ENCODE data around the gene PHIP. TPM values are rescaled to one million over a fixed set of nuclear protein-coding genes. Genes with fewer than 3 reads are reported as not detected.

The PHIP gene
- total and polyA plus RNA-seq, 9 of the 15 experiments (the other 6 are each of a cell fraction or from before 2014, with no cell fraction given) = 8.1 to 36.3 (median 16.5) TPM

- intact Hi-C loops (cut with micrococcal nuclease) (no loop called here), in situ Hi-C loops (cut with MboI) (no loop called here)
- no peak overlapping the region for H3K9ac ChIP-seq (ENCODE audit: insufficient read depth in 1 of 2, low read depth in 2 of 2, low read length in 2 of 2)
- TF ChIP-seq TCF7L2 (IDR thresholded peaks at IDR 0.05; ENCODE audit: low read depth, low read length) (no peak), ZNF668 (CRISPR knock-in tag; IDR thresholded peaks at IDR 0.05) (no peak), ZNF551 (CRISPR knock-in tag; IDR thresholded peaks at IDR 0.05) (no peak), CHD1 (IDR thresholded peaks at IDR 0.05; ENCODE audit: low read length) (no peak), PKNOX1 (IDR thresholded peaks at IDR 0.05) (no peak), ZFP30 (CRISPR knock-in tag; IDR thresholded peaks at IDR 0.05; ENCODE audit: borderline replicate concordance) (no peak), TEAD2 (tag; IDR thresholded peaks at IDR 0.05) (no peak)
- H3K9me1 ChIP-seq (ENCODE audit: control insufficient read depth, insufficient read depth, low read length) = no peaks in the 10 kb centered on the region
- ChIA-PET CTCF (ENCODE audit: low intra/inter-chr PET ratio) (no interaction called here), POLR2A (no interaction called here)
- DNase-seq (ENCODE audit: extremely low read depth in 1 of 4, low spot score in 3 of 4) = peak in 1 of 4 experiments; percentile 2
- no peaks in the 10 kb centered on the region for H3K9me3 ChIP-seq (replicated peaks; ENCODE audit: control insufficient read depth, insufficient read depth, low read depth, low read length)
- H2AFZ ChIP-seq (ENCODE audit: low read depth, low read length) = no peak overlapping the region
- no peak overlapping the region for H3K4me2 ChIP-seq (ENCODE audit: insufficient read depth, low read length)
- 11% methylated on average over 9 of the region's 9 CpGs for WGBS (ENCODE audit: insufficient coverage, low coverage, missing lambda C conversion rate)
- H4K20me1 ChIP-seq (replicated peaks; ENCODE audit: control insufficient read depth, insufficient read depth, low read length) = no peaks in the 10 kb centered on the region
- no peak overlapping the region for H3K4me3 ChIP-seq
- no peak for ATAC-seq
- BruUV-seq (replicated peaks) = no TSS peak
- peaks cover 0 to 6% of the 10 kb centered on the region in 2 experiments; a peak in 1 of 5 replicates for H3K27me3 ChIP-seq (ENCODE audit: control insufficient read depth in 2 of 2, insufficient read depth in 2 of 2, low read length in 2 of 2)
- peaks cover 0 to 7% of the 10 kb centered on the region in 2 experiments; a peak in 1 of 5 replicates for H3K4me1 ChIP-seq (replicated peaks in 1 of 2; ENCODE audit: control insufficient read depth in 2 of 2, insufficient read depth in 2 of 2, low read length in 2 of 2)
- no peak for FAIRE-seq
- H3K79me2 ChIP-seq (ENCODE audit: control insufficient read depth, insufficient read depth, low read length) = no peaks in the 10 kb centered on the region
- no peak overlapping the region for H3K27ac ChIP-seq (ENCODE audit: extremely low read depth, low read depth, low read length)
- no peaks in the 10 kb centered on the region for H3K36me3 ChIP-seq (ENCODE audit: control insufficient read depth, insufficient read depth, low read length)
Measured at GRCh38 chr6:78911218-78911940, 166.7 kb downstream of the PHIP start.

All from K562 (cell line).